K562 (cell line): ENCODE measurements around the gene TMEM214. TPM values are rescaled to one million over a fixed set of nuclear protein-coding genes. Genes with fewer than 3 reads are reported as not detected.

Experiments
- BRD4 ChIP-seq: fragments of 200-600 bp; sonication (generic); IDR thresholded peaks from 2 replicates; pipeline ENCODE4 v1.6.1; 2017; ENCODE audit warnings: inconsistent platforms
- CBX5 ChIP-seq: IDR thresholded peaks from 2 replicates; pipeline ENCODE4 v1.6.1; 2014; ENCODE audit warnings: low read depth, borderline replicate concordance
- CC2D1A ChIP-seq: fragments of 450-650 bp; IDR thresholded peaks from 2 replicates; pipeline ENCODE4 v1.6.1; 2017; ENCODE audit warnings: mild to moderate bottlenecking
- CHD2 ChIP-seq: IDR thresholded peaks from 2 replicates; pipeline ENCODE4 v1.6.1; 2011; ENCODE audit warnings: low read depth, low read length
- GTF2A2 ChIP-seq: IDR thresholded peaks from 2 replicates; pipeline ENCODE4 v1.6.1; 2016; ENCODE audit warnings: mild to moderate bottlenecking, missing genetic modification characterization, missing compliant biosample characterization
- KLF13 ChIP-seq: fragments of 450-650 bp; IDR thresholded peaks from 2 replicates; pipeline ENCODE4 v1.6.1; 2016; ENCODE audit warnings: missing genetic modification characterization, low read depth, mild to moderate bottlenecking, missing compliant biosample characterization, moderate library complexity, borderline replicate concordance
- KLF16 ChIP-seq: IDR thresholded peaks from 2 replicates; pipeline ENCODE4 v1.6.1; 2016; ENCODE audit warnings: antibody characterized with exemption
- MAZ ChIP-seq, 2 experiments: fragments of 450-650 bp in 1 of 2; sonication (generic) in 1 of 2; formaldehyde crosslinking; IDR thresholded peaks in 1 of 2; conservative IDR thresholded peaks in 1 of 2; 2 replicates each; pipeline versions ENCODE4 v1.4.0 to v1.5.0; 2020; ENCODE audit warnings: mild to moderate bottlenecking in 1 of 2, missing genetic modification reagents in 1 of 2
- MECOM ChIP-seq: fragments of 250-450 bp; sonication (Bioruptor Pico); IDR thresholded peaks from 2 replicates; pipeline ENCODE4 v1.8.0; 2022; ENCODE audit warnings: inconsistent platforms
- MYNN ChIP-seq, 2 experiments: sonication (generic); formaldehyde crosslinking in 1 of 2; IDR thresholded peaks; 2 replicates each; pipeline versions ENCODE4 v1.5.0 to v1.6.1; 2016 to 2020; ENCODE audit warnings: antibody characterized with exemption in 1 of 2, missing genetic modification reagents in 1 of 2
- NR2C1 ChIP-seq, 2 experiments: fragments of 450-650 bp; IDR thresholded peaks; 2 replicates each; pipeline ENCODE4 v1.6.1; 2017; ENCODE audit warnings: mild to moderate bottlenecking in 2 of 2, antibody characterized with exemption in 1 of 2, inconsistent platforms in 1 of 2, missing compliant biosample characterization in 1 of 2, missing genetic modification characterization in 1 of 2
- PCBP2 ChIP-seq: fragments of 200-400 bp; formaldehyde crosslinking; IDR thresholded peaks from 2 replicates; pipeline ENCODE4 v1.6.1; 2018; ENCODE audit warnings: low read length, low read depth, mild to moderate bottlenecking, moderate library complexity; ENCODE audit not compliant: poor library complexity, severe bottlenecking
- PYGO2 ChIP-seq: fragments of 450-650 bp; IDR thresholded peaks from 2 replicates; pipeline ENCODE4 v1.6.1; 2016; ENCODE audit warnings: mild to moderate bottlenecking, missing genetic modification characterization, moderate library complexity, missing compliant biosample characterization
- STAG1 ChIP-seq: sonication (generic); formaldehyde crosslinking; IDR thresholded peaks from 2 replicates; pipeline ENCODE4 v1.5.0; 2020; ENCODE audit warnings: missing genetic modification reagents, borderline replicate concordance
- U2AF1 ChIP-seq: fragments of 200-400 bp; formaldehyde crosslinking; optimal IDR thresholded peaks from 2 replicates; pipeline ENCODE3; 2017; ENCODE audit warnings: mild to moderate bottlenecking, low read depth, low read length, moderate library complexity
- ZBTB7A ChIP-seq: IDR thresholded peaks from 2 replicates; pipeline ENCODE4 v1.6.1; 2011; ENCODE audit warnings: low read depth, mild to moderate bottlenecking, low read length, moderate library complexity, borderline replicate concordance; ENCODE audit not compliant: control insufficient read depth
- ZNF551 ChIP-seq: fragments of 250-450 bp; sonication (Bioruptor Pico); IDR thresholded peaks from 2 replicates; pipeline ENCODE4 v1.5.0; 2021; ENCODE audit warnings: mild to moderate bottlenecking, moderate library complexity
- ZNF668 ChIP-seq: fragments of 250-450 bp; sonication (Bioruptor Pico); IDR thresholded peaks from 2 replicates; pipeline ENCODE4 v1.8.0; 2022; ENCODE audit warnings: mild to moderate bottlenecking, inconsistent platforms
- ZNF780A ChIP-seq: fragments of 250-450 bp; sonication (Bioruptor Pico); IDR thresholded peaks from 2 replicates; pipeline ENCODE4 v1.5.0; 2021; ENCODE audit warnings: mild to moderate bottlenecking
- polyA plus RNA-seq, 8 experiments: library from polyadenylated mRNA; depleted of rRNA in 4 of 8; stranded (reverse) in 5 of 8; unstranded in 3 of 8; fragments of >200 nt; fragmentation: Nextera tagmentation in 2 of 8; fragmentation: Illumina TruSeq in 1 of 8; extraction: Ambion mirVana in 2 of 8; extraction: Trizol in 1 of 8; gene quantifications; 2 replicates each; pipeline versions ENCODE4 v1.2.1 to v1.2.3, GENCODE V29; 2011 to 2014; ENCODE audit warnings: inconsistent platforms in 1 of 8, missing spikeins in 1 of 8
- total RNA-seq, 7 experiments: library from RNA; depleted of rRNA in 6 of 7; stranded (reverse); fragments of >200 nt in 6 of 7; fragmentation: Illumina TruSeq in 2 of 7; extraction: Trizol in 2 of 7; gene quantifications; 2 replicates each; pipeline versions ENCODE4 v1.2.1 to v1.2.3, GENCODE V29; 2011 to 2021; ENCODE audit warnings: low replicate concordance in 1 of 7
- TF ChIP-seq, protein P1 (sequence below): sonication (generic); formaldehyde crosslinking; IDR thresholded peaks from 2 replicates; pipeline ENCODE4 v1.8.0; 2022; ENCODE audit warnings: missing genetic modification reagents, mild to moderate bottlenecking, moderate library complexity, borderline replicate concordance
- TF ChIP-seq, protein P2 (sequence below): fragments of 200-800 bp; sonication (Bioruptor generic); IDR thresholded peaks from 2 replicates; pipeline ENCODE4 v1.6.1; 2017; ENCODE audit warnings: missing genetic modification characterization, missing compliant biosample characterization
- TF ChIP-seq, protein P3 (sequence below): fragments of 450-650 bp; formaldehyde crosslinking; IDR thresholded peaks from 2 replicates; pipeline ENCODE4 v1.4.0; 2022; ENCODE audit warnings: missing genetic modification characterization
- TF ChIP-seq, protein P4 (sequence below): fragments of 450-650 bp; conservative IDR thresholded peaks from 2 replicates; pipeline ENCODE4 v1.6.1; 2016; ENCODE audit warnings: missing genetic modification characterization, low read depth, mild to moderate bottlenecking, missing compliant biosample characterization, moderate library complexity

The TMEM214 gene
- total and polyA plus RNA-seq, 9 of the 15 experiments (the other 6 are each of a cell fraction or from before 2014, with no cell fraction given) = 11.4 to 81.4 (median 44.1) TPM

DNA sequence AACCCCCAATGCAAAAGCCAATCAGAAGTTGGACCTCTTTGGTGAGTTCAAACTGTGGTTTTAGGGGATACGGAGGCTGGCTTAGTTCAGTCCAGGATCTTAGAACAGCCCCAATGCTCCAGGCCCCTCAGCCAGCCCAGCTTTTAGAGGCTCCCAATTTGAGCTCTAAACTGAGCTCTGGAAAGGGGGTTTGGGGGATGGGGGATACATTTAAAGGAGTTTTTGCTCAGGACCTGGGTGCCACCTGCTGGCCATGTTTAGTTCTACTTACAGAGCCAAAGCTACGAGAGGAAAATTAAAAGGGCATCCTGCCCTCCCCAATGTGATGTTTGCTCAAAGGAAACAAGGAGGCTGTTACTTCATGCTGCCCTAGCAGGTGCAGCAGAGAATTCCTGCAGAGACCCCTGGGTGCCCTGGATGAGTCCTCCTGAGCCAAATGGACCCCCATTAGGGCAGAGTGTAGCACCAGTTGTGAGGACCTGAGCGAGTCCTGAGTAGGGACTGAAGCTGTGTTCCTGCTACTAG, 15.9 kb upstream of the TMEM214 start (continued):
- TF ChIP-seq PYGO2 (0 out of 2 replicates have a peak, but pooled peaks have one; percentile 18), STAG1 (CRISPR knock-in tag) (0 out of 2 replicates have a peak, but pooled peaks have one; percentile 16), ZNF551 (CRISPR knock-in tag) (no peak), KLF13 (no peak), BRD4 (0 out of 2 replicates have a peak, but pooled peaks have one; percentile 55), U2AF1 (no peak), ZNF780A (no peak), MYNN (IDR thresholded peaks at IDR 0.05) (no peak), MYNN (CRISPR knock-in tag; IDR thresholded peaks at IDR 0.05) (no peak), CHD2 (peak; percentile 27; the same call in 1 of the 2 replicates), NR2C1 (IDR thresholded peaks at IDR 0.05) (no peak), NR2C1 (tag; IDR thresholded peaks at IDR 0.05) (0 out of 2 replicates have a peak, but pooled peaks have one; percentile 41), ZBTB7A (peak; percentile 76), ZNF668 (CRISPR knock-in tag) (no peak), KLF16 (0 out of 2 replicates have a peak, but pooled peaks have one; percentile 40), CC2D1A (peak; percentile 84), CBX5 (peak; percentile 24; the same call in 1 of the 2 replicates), PCBP2 (no peak), GTF2A2 (tag) (0 out of 2 replicates have a peak, but pooled peaks have one; percentile 4), MAZ (CRISPR knock-in tag; conservative IDR thresholded peaks at IDR 0.05 in 1 of 2, IDR thresholded peaks at IDR 0.05 in 1 of 2) (peak in 1 of 2 experiments; percentile 32; a peak in 1 of 4 replicates), MECOM (CRISPR knock-in tag) (peak; percentile 76)
- TF ChIP-seq, protein P1, sequence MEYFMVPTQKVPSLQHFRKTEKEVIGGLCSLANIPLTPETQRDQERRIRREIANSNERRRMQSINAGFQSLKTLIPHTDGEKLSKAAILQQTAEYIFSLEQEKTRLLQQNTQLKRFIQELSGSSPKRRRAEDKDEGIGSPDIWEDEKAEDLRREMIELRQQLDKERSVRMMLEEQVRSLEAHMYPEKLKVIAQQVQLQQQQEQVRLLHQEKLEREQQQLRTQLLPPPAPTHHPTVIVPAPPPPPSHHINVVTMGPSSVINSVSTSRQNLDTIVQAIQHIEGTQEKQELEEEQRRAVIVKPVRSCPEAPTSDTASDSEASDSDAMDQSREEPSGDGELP = 0 out of 2 replicates have a peak, but pooled peaks have one; percentile 54
- TF ChIP-seq, protein P2, sequence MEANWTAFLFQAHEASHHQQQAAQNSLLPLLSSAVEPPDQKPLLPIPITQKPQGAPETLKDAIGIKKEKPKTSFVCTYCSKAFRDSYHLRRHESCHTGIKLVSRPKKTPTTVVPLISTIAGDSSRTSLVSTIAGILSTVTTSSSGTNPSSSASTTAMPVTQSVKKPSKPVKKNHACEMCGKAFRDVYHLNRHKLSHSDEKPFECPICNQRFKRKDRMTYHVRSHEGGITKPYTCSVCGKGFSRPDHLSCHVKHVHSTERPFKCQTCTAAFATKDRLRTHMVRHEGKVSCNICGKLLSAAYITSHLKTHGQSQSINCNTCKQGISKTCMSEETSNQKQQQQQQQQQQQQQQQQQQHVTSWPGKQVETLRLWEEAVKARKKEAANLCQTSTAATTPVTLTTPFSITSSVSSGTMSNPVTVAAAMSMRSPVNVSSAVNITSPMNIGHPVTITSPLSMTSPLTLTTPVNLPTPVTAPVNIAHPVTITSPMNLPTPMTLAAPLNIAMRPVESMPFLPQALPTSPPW (CRISPR knock-in tag) = peak; percentile 62
- TF ChIP-seq, protein P3, sequence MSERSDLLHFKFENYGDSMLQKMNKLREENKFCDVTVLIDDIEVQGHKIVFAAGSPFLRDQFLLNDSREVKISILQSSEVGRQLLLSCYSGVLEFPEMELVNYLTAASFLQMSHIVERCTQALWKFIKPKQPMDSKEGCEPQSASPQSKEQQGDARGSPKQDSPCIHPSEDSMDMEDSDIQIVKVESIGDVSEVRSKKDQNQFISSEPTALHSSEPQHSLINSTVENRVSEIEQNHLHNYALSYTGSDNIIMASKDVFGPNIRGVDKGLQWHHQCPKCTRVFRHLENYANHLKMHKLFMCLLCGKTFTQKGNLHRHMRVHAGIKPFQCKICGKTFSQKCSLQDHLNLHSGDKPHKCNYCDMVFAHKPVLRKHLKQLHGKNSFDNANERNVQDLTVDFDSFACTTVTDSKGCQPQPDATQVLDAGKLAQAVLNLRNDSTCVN (CRISPR knock-in tag) = no peak
- TF ChIP-seq, protein P4, sequence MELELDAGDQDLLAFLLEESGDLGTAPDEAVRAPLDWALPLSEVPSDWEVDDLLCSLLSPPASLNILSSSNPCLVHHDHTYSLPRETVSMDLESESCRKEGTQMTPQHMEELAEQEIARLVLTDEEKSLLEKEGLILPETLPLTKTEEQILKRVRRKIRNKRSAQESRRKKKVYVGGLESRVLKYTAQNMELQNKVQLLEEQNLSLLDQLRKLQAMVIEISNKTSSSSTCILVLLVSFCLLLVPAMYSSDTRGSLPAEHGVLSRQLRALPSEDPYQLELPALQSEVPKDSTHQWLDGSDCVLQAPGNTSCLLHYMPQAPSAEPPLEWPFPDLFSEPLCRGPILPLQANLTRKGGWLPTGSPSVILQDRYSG (tag) = 0 out of 2 replicates have a peak, but pooled peaks have one; percentile 51
